Activated B cell treated with CpG ODN at 0.5 μM for 24 hours (primary cell): ENCODE results near the gene PCNX3. TPM values are rescaled to one million over a fixed set of nuclear protein-coding genes. Genes with fewer than 3 reads are reported as not detected.

Source experiments
- ATAC-seq: fragments of 200-7000 bp; cut with Tn5 transposase; one replicate; pipeline ENCODE4 v1.10.0; 2021; ENCODE audit warnings: low read depth, mild to moderate bottlenecking, moderate library complexity
- CTCF ChIA-PET: fragments of 350-600 bp; sonication (Branson Sonifier 250); formaldehyde crosslinking; loops from one replicate; lab custom pipeline; 2021; ENCODE audit warnings: antibody characterized with exemption; lab: Charles Lee
- POLR2A ChIA-PET: fragments of 350-600 bp; sonication (Branson Sonifier 250); formaldehyde crosslinking; loops from one replicate; lab custom pipeline; 2021; ENCODE audit warnings: antibody characterized with exemption; lab: Charles Lee
- DNase-seq: peaks from one replicate; pipeline ENCODE4 v3.0.0; 2022
- H3K27ac Mint-ChIP-seq: one replicate; pipeline ENCODE4 v1.8.0; 2020; ENCODE audit warnings: mixed read lengths
- H3K27me3 Mint-ChIP-seq: one replicate; pipeline ENCODE4 v1.8.0; 2021; ENCODE audit warnings: mixed read lengths
- H3K36me3 Mint-ChIP-seq: one replicate; pipeline ENCODE4 v1.8.0; 2021; ENCODE audit warnings: low read depth, mixed read lengths
- H3K4me1 Mint-ChIP-seq: one replicate; pipeline ENCODE4 v1.8.0; 2021; ENCODE audit warnings: mixed read lengths
- H3K4me3 Mint-ChIP-seq: one replicate; pipeline ENCODE4 v1.8.0; 2020; ENCODE audit warnings: mild to moderate bottlenecking, mixed read lengths
- H3K9me3 Mint-ChIP-seq: one replicate; pipeline ENCODE4 v1.8.0; 2020; ENCODE audit warnings: mixed read lengths
- intact Hi-C: fragments of 100-400 bp; cut with micrococcal nuclease; formaldehyde crosslinking; loops from one replicate; pipeline ENCODE4 v1.15.1; 2024
- total RNA-seq: library from RNA; stranded (reverse); gene quantifications from 2 replicates; pipeline ENCODE4 v1.2.3, GENCODE V29; 2022
- TF ChIP-seq, protein P1 (sequence below): fragments of 200-600 bp; IDR thresholded peaks from one replicate; pipeline ENCODE4 v1.8.0; 2022; ENCODE audit warnings: antibody characterized with exemption, mild to moderate bottlenecking

Gene PCNX3
- total RNA-seq, 1 donor from 2014 or later = 51.4 TPM

DNA sequence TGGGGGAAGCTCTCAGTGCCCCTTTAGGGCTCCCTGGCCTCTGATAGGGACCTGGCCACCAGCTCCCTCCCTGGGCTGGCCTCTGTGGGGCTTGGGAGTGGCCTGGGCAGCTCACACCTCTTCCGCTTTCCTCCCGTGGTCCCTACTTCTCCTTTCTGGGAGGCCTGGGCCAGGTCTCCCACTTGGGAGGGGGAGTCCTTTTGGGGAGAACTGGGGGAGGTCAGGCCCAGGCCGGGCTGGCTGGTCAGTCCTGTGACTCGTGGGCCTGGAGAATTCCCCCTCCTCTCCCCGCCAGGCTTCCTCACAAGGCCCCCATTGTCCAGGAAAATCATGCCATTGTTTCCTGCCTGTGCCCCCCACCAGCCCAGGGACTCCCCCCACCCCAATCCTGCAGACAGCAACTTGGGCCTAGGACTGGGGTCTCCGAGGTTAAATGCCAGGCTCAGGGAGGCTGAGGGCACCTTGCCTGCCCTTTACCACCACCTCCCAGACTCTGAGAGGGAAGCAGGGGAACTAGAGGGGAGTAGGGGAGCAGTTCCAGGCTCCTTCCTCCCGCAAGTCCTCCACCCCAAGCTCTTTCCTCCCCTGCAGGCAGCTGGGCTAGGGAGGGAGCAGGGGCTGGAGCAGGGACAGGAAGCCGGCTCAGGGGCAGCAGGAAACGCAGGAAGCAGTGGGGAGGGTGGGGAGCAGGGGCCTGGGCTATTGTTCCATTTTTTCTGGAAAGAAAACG is 4.4 kb upstream of the PCNX3 start:
- peaks cover 63% of the 10 kb centered on the region for H3K36me3 Mint-ChIP-seq
- ChIA-PET POLR2A (interaction anchor here (0.6 to 5.3 kb wide), 2 partner anchors 35 to 43 kb away, joined by 3 to 62 read pairs; partner anchors contain the start of gene EHBP1L1), CTCF (no interaction called here)
- H3K4me3 Mint-ChIP-seq = peak overlapping the region; percentile 52
- peaks cover 54% of the 10 kb centered on the region for H3K4me1 Mint-ChIP-seq
- ATAC-seq (no peak), DNase-seq (no peak)
- H3K27ac Mint-ChIP-seq = peak overlapping the region; percentile 66
- no peaks in the 10 kb centered on the region for H3K9me3 Mint-ChIP-seq
- TF ChIP-seq, protein P1, sequence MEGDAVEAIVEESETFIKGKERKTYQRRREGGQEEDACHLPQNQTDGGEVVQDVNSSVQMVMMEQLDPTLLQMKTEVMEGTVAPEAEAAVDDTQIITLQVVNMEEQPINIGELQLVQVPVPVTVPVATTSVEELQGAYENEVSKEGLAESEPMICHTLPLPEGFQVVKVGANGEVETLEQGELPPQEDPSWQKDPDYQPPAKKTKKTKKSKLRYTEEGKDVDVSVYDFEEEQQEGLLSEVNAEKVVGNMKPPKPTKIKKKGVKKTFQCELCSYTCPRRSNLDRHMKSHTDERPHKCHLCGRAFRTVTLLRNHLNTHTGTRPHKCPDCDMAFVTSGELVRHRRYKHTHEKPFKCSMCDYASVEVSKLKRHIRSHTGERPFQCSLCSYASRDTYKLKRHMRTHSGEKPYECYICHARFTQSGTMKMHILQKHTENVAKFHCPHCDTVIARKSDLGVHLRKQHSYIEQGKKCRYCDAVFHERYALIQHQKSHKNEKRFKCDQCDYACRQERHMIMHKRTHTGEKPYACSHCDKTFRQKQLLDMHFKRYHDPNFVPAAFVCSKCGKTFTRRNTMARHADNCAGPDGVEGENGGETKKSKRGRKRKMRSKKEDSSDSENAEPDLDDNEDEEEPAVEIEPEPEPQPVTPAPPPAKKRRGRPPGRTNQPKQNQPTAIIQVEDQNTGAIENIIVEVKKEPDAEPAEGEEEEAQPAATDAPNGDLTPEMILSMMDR = no peak
- intact Hi-C loops = no loop called here
- no peaks in the 10 kb centered on the region for H3K27me3 Mint-ChIP-seq

DNA sequence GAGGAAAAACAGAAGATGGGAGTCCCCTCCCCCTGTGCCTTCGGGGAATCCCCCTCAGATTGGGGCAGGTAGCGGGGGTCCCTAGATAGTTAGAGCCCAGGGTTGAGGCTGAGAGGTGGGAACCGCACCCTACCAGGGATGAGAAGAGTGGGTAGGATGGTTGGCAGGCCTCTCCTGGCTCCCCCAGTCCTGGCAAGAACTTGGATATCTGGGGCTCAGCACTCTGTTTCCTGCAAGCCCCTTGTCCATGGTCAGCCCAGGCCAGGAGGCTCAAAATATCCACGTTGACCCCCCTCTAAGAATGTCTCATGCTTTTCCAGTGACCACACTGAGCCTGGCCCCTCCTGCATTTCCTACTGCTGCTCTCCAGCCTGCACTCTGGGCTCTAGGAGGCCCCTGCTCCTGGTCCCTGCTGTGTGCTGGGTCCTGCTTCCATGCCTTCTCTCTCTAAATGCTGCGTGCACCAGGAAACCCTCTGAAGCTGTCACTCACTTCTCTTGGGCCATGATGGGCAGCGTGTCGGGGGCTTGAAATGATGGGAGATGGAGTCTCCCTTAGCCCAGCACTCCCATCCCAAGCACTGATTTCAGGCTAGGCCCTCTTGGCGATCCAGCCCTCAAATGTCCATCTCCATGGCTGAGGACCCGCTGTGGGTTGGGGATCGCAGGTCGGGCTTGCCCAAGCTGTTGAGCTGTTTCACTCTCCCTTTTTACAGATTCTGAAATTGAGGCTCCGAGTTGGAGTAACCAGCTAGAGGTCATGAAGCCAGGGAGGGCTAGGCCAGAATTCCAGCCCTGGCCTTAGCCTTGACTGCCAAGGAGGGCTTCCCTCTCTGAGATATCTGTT is 3.6 kb upstream of the PCNX3 start:
- intact Hi-C loops = no loop called here
- TF ChIP-seq, protein P1 = no peak
- H3K36me3 Mint-ChIP-seq = peaks cover 63% of the 10 kb centered on the region
- DNase-seq (no peak), ATAC-seq (no peak)
- POLR2A ChIA-PET = interaction anchor here (0.6 to 8.5 kb wide), 9 partner anchors 16 to 854 kb away, joined by 3 to 108 read pairs (median 7); partner anchors contain the start of genes CFL1, EHBP1L1, FAM89B and KCNK7
- CTCF ChIA-PET = interaction anchor here (1.7 kb wide), 1 partner anchor 18 kb away, joined by 6 read pairs; no protein-coding TSS in a partner anchor
- H3K9me3 Mint-ChIP-seq = no peaks in the 10 kb centered on the region
- H3K4me3 Mint-ChIP-seq = peak overlapping the region; percentile 97
- H3K4me1 Mint-ChIP-seq = peaks cover 60% of the 10 kb centered on the region
- peak overlapping the region; percentile 83 for H3K27ac Mint-ChIP-seq
- H3K27me3 Mint-ChIP-seq = no peaks in the 10 kb centered on the region

DNA sequence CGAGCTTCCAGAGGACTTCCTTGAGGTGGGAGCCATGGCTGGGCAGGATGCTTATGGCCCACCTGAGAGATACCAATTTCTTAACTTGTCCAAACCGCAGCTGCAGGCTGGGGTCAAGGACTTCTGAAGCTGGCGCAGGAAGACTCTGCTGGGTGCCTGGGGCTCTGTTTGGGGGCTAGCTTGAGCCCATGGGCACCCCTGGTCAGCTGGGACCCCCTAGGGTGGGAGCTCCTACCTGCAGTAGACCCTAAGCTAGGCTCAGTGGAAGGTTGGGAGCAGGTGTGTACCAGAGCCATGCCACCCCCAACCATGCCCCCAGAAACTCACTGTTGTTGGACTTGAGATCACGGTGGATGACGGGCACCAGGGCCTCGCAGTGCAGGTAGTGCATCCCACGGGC is 2.9 kb upstream of the PCNX3 start:
- POLR2A ChIA-PET = interaction anchor here (0.6 to 8.5 kb wide), 15 partner anchors 9 to 854 kb away, joined by 3 to 108 read pairs (median 7); partner anchors contain the start of genes CFL1, EHBP1L1, FAM89B and KCNK7
- DNase-seq (no peak), ATAC-seq (no peak)
- Mint-ChIP-seq H3K9me3 (no peaks in the 10 kb centered on the region), H3K4me3 (peak overlapping the region; percentile 97), H3K27me3 (no peaks in the 10 kb centered on the region), H3K4me1 (peaks cover 66% of the 10 kb centered on the region), H3K27ac (peak overlapping the region; percentile 83), H3K36me3 (peaks cover 63% of the 10 kb centered on the region)
- CTCF ChIA-PET = interaction anchor here (0.9 to 2.9 kb wide), 3 partner anchors 13 to 72 kb away, joined by 4 to 14 read pairs (median 6); no protein-coding TSS in a partner anchor
- TF ChIP-seq, protein P1 = no peak
- intact Hi-C loops = no loop called here

DNA sequence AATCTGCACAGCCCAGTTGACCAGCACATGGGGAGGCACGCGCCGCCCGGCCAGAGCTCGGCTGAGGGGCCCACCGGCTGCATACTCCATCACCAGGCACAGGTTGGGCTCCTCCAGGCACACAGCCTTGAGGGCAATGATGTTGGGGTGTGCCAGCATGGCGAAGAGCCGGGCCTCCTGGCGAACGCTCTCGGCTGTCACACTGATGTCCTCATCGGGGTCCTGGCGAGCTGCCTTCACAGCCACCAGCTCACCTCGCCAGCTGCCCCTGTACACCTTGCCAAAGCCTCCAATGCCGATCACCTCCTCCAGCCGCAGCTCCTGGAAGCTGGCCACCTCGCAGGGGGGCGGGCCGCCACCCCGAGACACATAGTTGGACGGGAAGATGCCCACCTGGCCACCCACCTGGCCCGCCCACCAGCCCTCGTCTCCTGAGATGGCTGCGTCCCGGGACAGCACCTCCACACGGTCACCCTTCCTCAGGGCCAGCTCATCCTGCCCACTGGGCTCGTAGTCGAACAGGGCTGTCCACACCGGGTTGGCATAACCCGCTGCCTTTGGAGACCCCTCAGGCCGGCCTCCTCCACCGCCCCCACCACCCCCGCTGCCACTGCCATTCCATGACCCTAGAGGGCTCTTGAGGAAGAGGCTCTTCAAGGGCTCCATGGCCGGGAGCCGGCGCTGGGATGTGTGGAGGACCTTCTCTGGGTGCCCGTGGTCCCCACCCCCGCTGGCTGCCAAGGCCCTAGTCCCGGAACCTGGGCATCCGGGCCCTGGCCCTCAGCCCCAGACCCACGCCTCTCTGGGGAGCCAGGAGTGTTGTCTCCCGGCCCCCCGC is 2.3 kb upstream of the PCNX3 start:
- intact Hi-C loops = no loop called here

More for the DNA sequence above, 2.3 kb upstream of the PCNX3 start:
- no peak for DNase-seq
- no peak for ATAC-seq
- H3K27ac Mint-ChIP-seq = peak overlapping the region; percentile 83
- ChIA-PET POLR2A (interaction anchor here (0.5 to 8.5 kb wide), 19 partner anchors 10 to 276 kb away, joined by 3 to 108 read pairs (median 6); partner anchors contain the start of genes CCDC85B, CFL1, EHBP1L1 and FAM89B), CTCF (interaction anchor here (0.9 to 2.9 kb wide), 3 partner anchors 13 to 73 kb away, joined by 4 to 14 read pairs (median 6); no protein-coding TSS in a partner anchor)
- H3K36me3 Mint-ChIP-seq = peaks cover 61% of the 10 kb centered on the region
- H3K4me1 Mint-ChIP-seq = peaks cover 66% of the 10 kb centered on the region
- peak overlapping the region; percentile 97 for H3K4me3 Mint-ChIP-seq
- H3K9me3 Mint-ChIP-seq = no peaks in the 10 kb centered on the region
- TF ChIP-seq, protein P1 = no peak
- H3K27me3 Mint-ChIP-seq = no peaks in the 10 kb centered on the region
